Neural crest cell (in vitro differentiated cells): ENCODE results near the gene SLC9A3. TPM values are rescaled to one million over a fixed set of nuclear protein-coding genes. Genes with fewer than 3 reads are reported as not detected.

ENCODE experiments used
- DNase-seq: peaks from one replicate; pipeline ENCODE4 v3.0.0; 2021; ENCODE audit warnings: low read depth, mixed read lengths, low spot score
- H3K27ac Mint-ChIP-seq: one replicate; pipeline ENCODE4 v1.8.0; 2021; ENCODE audit warnings: mild to moderate bottlenecking, mixed read lengths; ENCODE audit not compliant: unreplicated experiment
- H3K27me3 Mint-ChIP-seq: 2 replicates; pipeline ENCODE4 v1.8.0; 2021; ENCODE audit warnings: low read depth, mild to moderate bottlenecking, mixed read lengths
- H3K36me3 Mint-ChIP-seq: 2 replicates; pipeline ENCODE4 v1.8.0; 2021; ENCODE audit warnings: low read depth, mild to moderate bottlenecking, mixed read lengths
- H3K4me1 Mint-ChIP-seq: 2 replicates; pipeline ENCODE4 v1.8.0; 2021; ENCODE audit warnings: mixed read lengths
- H3K4me3 Mint-ChIP-seq: one replicate; pipeline ENCODE4 v1.8.0; 2021; ENCODE audit warnings: mild to moderate bottlenecking, mixed read lengths
- H3K9me3 Mint-ChIP-seq: 2 replicates; pipeline ENCODE4 v1.8.0; 2021; ENCODE audit warnings: mixed read lengths
- total RNA-seq: library from RNA; stranded (reverse); gene quantifications from 2 replicates; pipeline ENCODE4 v1.2.1, GENCODE V29; 2021
- TF ChIP-seq, protein P1 (sequence below): fragments of 200-600 bp; sonication (generic); conservative IDR thresholded peaks from 2 replicates; pipeline ENCODE4 v1.5.0; 2021; ENCODE audit warnings: antibody characterized with exemption, mild to moderate bottlenecking

The SLC9A3 gene
- total RNA-seq, 1 donor from 2014 or later = 1.5 TPM

DNA sequence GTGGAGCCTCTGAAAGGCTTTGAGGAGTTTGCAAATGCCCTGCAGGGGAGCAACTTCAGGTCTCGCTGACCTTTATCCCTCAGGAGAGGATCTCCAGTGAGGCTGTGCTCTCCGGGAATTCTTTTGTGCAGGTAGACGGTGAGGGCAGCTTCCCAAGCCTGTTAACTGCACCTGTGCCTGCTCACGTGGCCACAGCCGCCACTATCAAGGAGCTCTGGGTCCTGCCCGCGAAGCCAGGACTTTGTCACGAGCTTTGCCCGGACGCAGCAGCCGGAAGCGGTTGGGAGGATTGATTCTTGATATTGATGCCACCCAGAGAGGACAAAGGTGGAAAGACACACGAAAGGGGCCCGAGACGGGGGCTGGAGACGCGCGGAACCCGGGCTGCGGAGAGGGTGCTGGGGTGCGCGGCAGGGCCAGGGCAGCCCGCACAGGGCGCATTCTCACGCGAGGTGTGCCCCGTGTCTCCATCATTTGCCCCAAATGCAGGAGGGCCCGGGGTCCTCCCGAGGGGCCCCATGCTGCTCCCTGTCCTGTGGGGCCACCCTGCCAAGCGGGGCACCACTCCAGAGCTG, 18.2 kb downstream of the SLC9A3 start:
- Mint-ChIP-seq H3K36me3 (no peaks in the 10 kb centered on the region), H3K27ac (peak overlapping the region; percentile 12), H3K4me3 (no peak overlapping the region), H3K9me3 (no peaks in the 10 kb centered on the region), H3K27me3 (peaks cover 8% of the 10 kb centered on the region), H3K4me1 (no peaks in the 10 kb centered on the region)
- DNase-seq = no peak
- TF ChIP-seq, protein P1, sequence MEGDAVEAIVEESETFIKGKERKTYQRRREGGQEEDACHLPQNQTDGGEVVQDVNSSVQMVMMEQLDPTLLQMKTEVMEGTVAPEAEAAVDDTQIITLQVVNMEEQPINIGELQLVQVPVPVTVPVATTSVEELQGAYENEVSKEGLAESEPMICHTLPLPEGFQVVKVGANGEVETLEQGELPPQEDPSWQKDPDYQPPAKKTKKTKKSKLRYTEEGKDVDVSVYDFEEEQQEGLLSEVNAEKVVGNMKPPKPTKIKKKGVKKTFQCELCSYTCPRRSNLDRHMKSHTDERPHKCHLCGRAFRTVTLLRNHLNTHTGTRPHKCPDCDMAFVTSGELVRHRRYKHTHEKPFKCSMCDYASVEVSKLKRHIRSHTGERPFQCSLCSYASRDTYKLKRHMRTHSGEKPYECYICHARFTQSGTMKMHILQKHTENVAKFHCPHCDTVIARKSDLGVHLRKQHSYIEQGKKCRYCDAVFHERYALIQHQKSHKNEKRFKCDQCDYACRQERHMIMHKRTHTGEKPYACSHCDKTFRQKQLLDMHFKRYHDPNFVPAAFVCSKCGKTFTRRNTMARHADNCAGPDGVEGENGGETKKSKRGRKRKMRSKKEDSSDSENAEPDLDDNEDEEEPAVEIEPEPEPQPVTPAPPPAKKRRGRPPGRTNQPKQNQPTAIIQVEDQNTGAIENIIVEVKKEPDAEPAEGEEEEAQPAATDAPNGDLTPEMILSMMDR = no peak

DNA sequence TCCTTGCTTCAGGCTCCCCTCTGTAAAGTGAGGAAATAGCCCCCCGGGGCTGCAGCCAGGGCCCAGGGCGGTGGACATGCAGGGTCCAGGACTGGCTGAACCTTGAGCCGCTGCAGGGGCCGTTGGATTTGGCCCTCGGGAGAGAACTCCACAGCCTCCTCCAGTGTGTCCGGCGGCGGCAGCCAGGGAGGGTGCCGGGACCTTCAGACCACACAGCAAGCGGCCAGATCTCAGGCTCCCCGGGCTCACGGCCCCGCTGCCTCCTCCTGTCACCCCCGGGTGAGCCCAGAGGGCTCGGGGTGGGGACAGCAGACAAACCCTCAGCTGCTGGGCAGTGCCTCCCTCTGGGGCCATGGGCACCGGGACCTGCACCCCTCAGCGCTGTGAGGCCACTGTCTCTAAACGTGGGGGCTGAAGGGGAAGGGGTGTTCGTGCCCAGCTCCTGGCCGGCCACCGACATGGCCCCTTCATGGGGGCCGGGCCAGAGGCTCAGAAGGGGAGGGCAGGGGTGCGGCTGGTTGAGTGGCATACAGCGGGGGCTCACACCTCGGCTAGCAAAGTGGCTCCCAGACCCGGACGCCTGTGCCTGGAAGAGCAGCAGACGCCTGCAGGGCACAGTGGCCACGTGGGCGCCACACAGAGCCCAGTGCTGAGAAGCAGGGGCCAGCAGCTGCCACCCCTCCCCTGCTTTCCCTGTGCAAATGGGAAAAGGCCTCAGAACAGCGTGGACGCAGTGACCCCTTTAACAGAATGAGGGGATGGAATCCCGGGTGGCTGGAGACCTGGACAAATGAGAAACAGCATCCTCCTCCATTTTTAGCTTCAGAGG, 19.7 kb downstream of the SLC9A3 start:
- no peak for DNase-seq
- H3K4me3 Mint-ChIP-seq = no peak overlapping the region
- H3K4me1 Mint-ChIP-seq = no peaks in the 10 kb centered on the region
- H3K27ac Mint-ChIP-seq = no peak overlapping the region
- TF ChIP-seq, protein P1 = no peak
- H3K36me3 Mint-ChIP-seq = no peaks in the 10 kb centered on the region
- H3K27me3 Mint-ChIP-seq = peaks cover 6% of the 10 kb centered on the region
- H3K9me3 Mint-ChIP-seq = no peaks in the 10 kb centered on the region

DNA sequence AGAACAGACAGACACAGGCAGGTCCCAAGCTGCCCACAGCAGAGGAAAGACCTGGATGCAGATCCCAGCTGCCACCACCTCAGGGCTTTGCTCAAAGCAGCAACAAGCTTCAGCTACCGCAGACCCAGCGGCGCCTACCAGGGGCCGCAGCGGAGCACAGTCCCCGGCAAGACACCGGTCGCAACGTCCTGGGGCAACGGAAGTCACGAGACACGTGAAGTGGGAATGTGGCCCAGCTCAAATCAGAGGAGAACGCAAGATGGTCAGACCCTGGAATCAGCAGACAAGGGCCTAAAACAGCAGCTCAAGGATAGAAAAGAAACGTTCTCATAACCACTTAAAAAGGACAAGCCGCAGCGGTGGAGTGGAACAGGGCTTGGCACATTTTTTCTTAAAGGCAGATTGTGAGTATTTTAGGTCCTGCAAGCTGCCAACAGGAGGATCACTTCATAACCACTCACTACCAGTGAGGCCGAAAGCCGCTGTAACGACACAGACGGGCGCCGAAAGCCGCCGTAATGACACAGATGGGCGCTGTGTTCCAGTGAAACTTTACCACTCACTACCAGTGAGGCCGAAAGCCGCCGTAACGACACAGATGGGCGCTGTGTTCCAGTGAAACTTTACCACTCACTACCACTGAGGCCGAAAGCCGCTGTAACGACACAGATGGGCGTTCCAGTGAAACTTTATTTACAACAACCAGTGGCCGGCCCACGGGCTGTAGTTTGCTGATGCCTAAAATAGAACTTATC, 21.7 kb downstream of the SLC9A3 start:
- H3K27ac Mint-ChIP-seq = no peak overlapping the region
- H3K4me3 Mint-ChIP-seq = no peak overlapping the region
- DNase-seq = no peak
- TF ChIP-seq, protein P1 = no peak
- no peaks in the 10 kb centered on the region for H3K9me3 Mint-ChIP-seq
- peaks cover 23% of the 10 kb centered on the region for H3K27me3 Mint-ChIP-seq
- no peaks in the 10 kb centered on the region for H3K36me3 Mint-ChIP-seq
- no peaks in the 10 kb centered on the region for H3K4me1 Mint-ChIP-seq

- Mint-ChIP-seq H3K4me1 (no peaks in the 10 kb centered on the region), H3K36me3 (no peaks in the 10 kb centered on the region), H3K27me3 (peaks cover 30% of the 10 kb centered on the region), H3K9me3 (no peaks in the 10 kb centered on the region), H3K4me3 (no peak overlapping the region), H3K27ac (no peak overlapping the region)
- TF ChIP-seq, protein P1 = no peak
- no peak for DNase-seq
Measured at GRCh38 chr5:501831-502184, 22.4 kb downstream of the SLC9A3 start.

GRCh38 chr5:501105-501830, 23.0 kb downstream of the SLC9A3 start:
- Mint-ChIP-seq H3K4me1 (no peaks in the 10 kb centered on the region), H3K27me3 (peaks cover 35% of the 10 kb centered on the region), H3K4me3 (no peak overlapping the region), H3K9me3 (no peaks in the 10 kb centered on the region), H3K36me3 (no peaks in the 10 kb centered on the region), H3K27ac (no peak overlapping the region)
- DNase-seq = no peak
- TF ChIP-seq, protein P1 = no peak
